K562 (cell line): ENCODE results near the gene TSHR. TPM values are rescaled to one million over a fixed set of nuclear protein-coding genes. Genes with fewer than 3 reads are reported as not detected.

Experiments
- CCNT2 ChIP-seq: IDR thresholded peaks from 2 replicates; pipeline ENCODE4 v1.6.1; 2011; ENCODE audit warnings: borderline replicate concordance, low read depth, mild to moderate bottlenecking, moderate library complexity, mixed read lengths, low read length; ENCODE audit not compliant: insufficient read length; ENCODE audit errors: extremely low read depth
- HCFC1 ChIP-seq: IDR thresholded peaks from 2 replicates; pipeline ENCODE4 v1.6.1; 2012; ENCODE audit warnings: low read depth, low read length, improper control_type of control experiment
- RBM34 ChIP-seq: fragments of 200-400 bp; formaldehyde crosslinking; IDR thresholded peaks from 2 replicates; pipeline ENCODE4 v1.6.1; 2018; ENCODE audit warnings: low read length, borderline replicate concordance; ENCODE audit not compliant: insufficient read depth
- RFX1 ChIP-seq: fragments of 450-650 bp; IDR thresholded peaks from 2 replicates; pipeline ENCODE4 v1.6.1; 2016; ENCODE audit warnings: mild to moderate bottlenecking, moderate library complexity
- RREB1 ChIP-seq: fragments of 250-450 bp; sonication (Bioruptor Pico); IDR thresholded peaks from 2 replicates; pipeline ENCODE4 v1.4.0; 2020
- SP2 ChIP-seq: IDR thresholded peaks from 2 replicates; pipeline ENCODE4 v1.6.1; 2011; ENCODE audit warnings: mild to moderate bottlenecking, low read depth, low read length, moderate library complexity; ENCODE audit not compliant: poor library complexity, severe bottlenecking; ENCODE audit errors: extremely low read depth
- TEAD4 ChIP-seq, 2 experiments: sonication (generic) in 1 of 2; formaldehyde crosslinking in 1 of 2; IDR thresholded peaks; 2 replicates each; pipeline versions ENCODE4 v1.6.1 to v1.8.0; 2012 to 2022; ENCODE audit warnings: borderline replicate concordance in 1 of 2, inconsistent platforms in 1 of 2, low read length in 1 of 2, mild to moderate bottlenecking in 1 of 2, missing genetic modification reagents in 1 of 2
- THRA ChIP-seq: fragments of 450-650 bp; IDR thresholded peaks from 2 replicates; pipeline ENCODE4 v1.6.1; 2017; ENCODE audit warnings: mild to moderate bottlenecking, moderate library complexity
- polyA plus RNA-seq, 8 experiments: library from polyadenylated mRNA; depleted of rRNA in 4 of 8; stranded (reverse) in 5 of 8; unstranded in 3 of 8; fragments of >200 nt; fragmentation: Nextera tagmentation in 2 of 8; fragmentation: Illumina TruSeq in 1 of 8; extraction: Ambion mirVana in 2 of 8; extraction: Trizol in 1 of 8; gene quantifications; 2 replicates each; pipeline versions ENCODE4 v1.2.1 to v1.2.3, GENCODE V29; 2011 to 2014; ENCODE audit warnings: inconsistent platforms in 1 of 8, missing spikeins in 1 of 8
- total RNA-seq, 7 experiments: library from RNA; depleted of rRNA in 6 of 7; stranded (reverse); fragments of >200 nt in 6 of 7; fragmentation: Illumina TruSeq in 2 of 7; extraction: Trizol in 2 of 7; gene quantifications; 2 replicates each; pipeline versions ENCODE4 v1.2.1 to v1.2.3, GENCODE V29; 2011 to 2021; ENCODE audit warnings: low replicate concordance in 1 of 7

TSHR gene
- total and polyA plus RNA-seq, 9 of the 15 experiments (the other 6 are each of a cell fraction or from before 2014, with no cell fraction given) = 0.01 to 0.10 TPM; not detected in 7

GRCh38 chr14:81172353-81172752, 216.9 kb downstream of the TSHR start (continued):
- TF ChIP-seq RREB1 (CRISPR knock-in tag) (no peak), THRA (no peak), CCNT2 (no peak), HCFC1 (no peak), SP2 (no peak), RBM34 (no peak), RFX1 (no peak), TEAD4 (IDR thresholded peaks at IDR 0.05; ENCODE audit: low read length) (no peak), TEAD4 (CRISPR knock-in tag; IDR thresholded peaks at IDR 0.05; ENCODE audit: borderline replicate concordance) (no peak)
